Panc1 (cell line): ENCODE measurements around the gene LRRC25. TPM values are rescaled to one million over a fixed set of nuclear protein-coding genes. Genes with fewer than 3 reads are reported as not detected.

Experiments used
- ATAC-seq: fragments of 200-7000 bp; cut with Tn5 transposase; 2 replicates; pipeline ENCODE4 v1.9.1; 2020; ENCODE audit warnings: mild to moderate bottlenecking, moderate library complexity
- BruUV-seq: library from RNA; stranded (reverse); fragments of 400-500 nt; replicated peaks from 2 replicates; lab custom pipeline; 2021; lab: Mats Ljungman, UMichigan
- CTCF ChIA-PET: fragments of 300-600 bp; sonication (Branson Sonifier 250); formaldehyde crosslinking; loops from one replicate; lab custom pipeline; 2022; ENCODE audit warnings: antibody characterized with exemption; lab: Charles Lee
- POLR2A ChIA-PET: fragments of 300-600 bp; sonication (Branson Sonifier 250); formaldehyde crosslinking; loops from one replicate; lab custom pipeline; 2022; ENCODE audit warnings: antibody characterized with exemption; lab: Charles Lee
- DNase-seq: peaks from one replicate; pipeline ENCODE4 v3.0.0-alpha.2; 2010; ENCODE audit warnings: low read depth, low spot score
- H3K27ac ChIP-seq: 2 replicates; pipeline ENCODE4 v1.5.1; 2011; ENCODE audit warnings: mild to moderate bottlenecking, low read length, inconsistent platforms
- H3K27me3 ChIP-seq: fragments of 200-500 bp; sonication (Bioruptor generic); 2 replicates; pipeline ENCODE4 v1.6.0; 2014; ENCODE audit warnings: low read length, inconsistent platforms; ENCODE audit not compliant: control insufficient read depth, insufficient read depth
- H3K36me3 ChIP-seq: fragments of 200-500 bp; sonication (Bioruptor generic); 2 replicates; pipeline ENCODE4 v1.5.1; 2014; ENCODE audit warnings: inconsistent platforms, mild to moderate bottlenecking, low read length, moderate library complexity; ENCODE audit not compliant: control insufficient read depth, insufficient read depth
- H3K4me1 ChIP-seq: 2 replicates; pipeline ENCODE4 v1.5.1; 2011; ENCODE audit warnings: inconsistent platforms, mild to moderate bottlenecking, low read length, moderate library complexity; ENCODE audit not compliant: control insufficient read depth, insufficient read depth
- H3K4me3 ChIP-seq, 2 experiments: 2 replicates each; pipeline ENCODE4 v1.5.1; 2011 to 2012; ENCODE audit warnings: low read depth in 2 of 2, low read length in 2 of 2, mild to moderate bottlenecking in 2 of 2, inconsistent platforms in 1 of 2, moderate library complexity in 1 of 2
- H3K9me3 ChIP-seq: fragments of 200-500 bp; sonication (Bioruptor generic); 2 replicates; pipeline ENCODE4 v1.5.1; 2014; ENCODE audit warnings: low read depth, mild to moderate bottlenecking, inconsistent platforms, low read length, moderate library complexity; ENCODE audit not compliant: control insufficient read depth, insufficient read depth
- POLR2AphosphoS5 ChIP-seq: IDR thresholded peaks from 2 replicates; pipeline ENCODE4 v1.6.1; 2012; ENCODE audit warnings: mild to moderate bottlenecking, low read depth, low read length, moderate library complexity
- SIN3A ChIP-seq: IDR thresholded peaks from 2 replicates; pipeline ENCODE4 v1.6.1; 2012; ENCODE audit warnings: low read depth, mild to moderate bottlenecking, low read length, moderate library complexity, borderline replicate concordance; ENCODE audit not compliant: insufficient read depth
- TCF7L2 ChIP-seq: IDR thresholded peaks from 2 replicates; pipeline ENCODE4 v1.6.1; 2011; ENCODE audit warnings: mild to moderate bottlenecking, low read depth, low read length, inconsistent platforms
- in situ Hi-C: cut with HindIII; loops from 2 replicates; pipeline ENCODE4 v1.10.0; 2016; ENCODE audit warnings: low sequenced_read_pairs, low pct_unique_long_range_greater_than_20kb
- intact Hi-C: fragments of 100-400 bp; cut with micrococcal nuclease; formaldehyde crosslinking; loops from one replicate; pipeline ENCODE4 v1.10.0; 2022; ENCODE audit not compliant: unreplicated experiment
- total RNA-seq: library from RNA; stranded (reverse); gene quantifications from one replicate; pipeline ENCODE4 v1.2.1, GENCODE V29; 2021; ENCODE audit not compliant: unreplicated experiment
- TF ChIP-seq, protein P1 (sequence below), 2 experiments: IDR thresholded peaks; 2 replicates each; pipeline ENCODE4 v1.6.1; 2011 to 2012; ENCODE audit warnings: low read depth in 2 of 2, control low read depth in 1 of 2, low read length in 1 of 2, mild to moderate bottlenecking in 1 of 2, moderate library complexity in 1 of 2; ENCODE audit not compliant: insufficient read depth in 1 of 2
- TF ChIP-seq, protein P2 (sequence below): fragments of 450-650 bp; IDR thresholded peaks from 2 replicates; pipeline ENCODE4 v1.5.1; 2017; ENCODE audit warnings: mild to moderate bottlenecking

The LRRC25 gene
- total RNA-seq, 1 experiment from 2014 or later: 0.15 TPM

DNA sequence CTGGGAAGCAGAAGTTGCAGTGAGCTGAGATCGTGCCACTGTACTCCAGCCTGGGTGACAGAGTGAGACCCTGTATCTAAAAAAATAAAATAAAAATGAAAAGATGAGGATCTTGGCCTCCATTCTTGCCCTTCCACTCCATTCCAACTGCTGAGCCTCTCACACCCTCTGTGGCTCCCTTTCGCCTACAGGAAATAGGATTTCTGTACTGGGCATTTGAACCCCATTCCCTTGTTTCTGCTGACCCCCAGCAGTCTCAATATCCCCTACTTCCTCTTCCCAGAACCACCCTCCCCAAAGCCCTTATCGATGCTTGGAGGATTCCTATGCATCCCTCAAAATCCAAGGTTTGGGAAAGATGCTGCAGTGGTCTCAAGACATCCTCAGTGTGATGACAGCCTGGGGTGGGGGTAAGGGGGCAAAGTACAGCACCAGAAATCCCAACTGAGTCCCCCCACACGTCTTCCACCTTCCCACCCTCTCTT is 24.0 kb downstream of the LRRC25 start:
- ChIA-PET CTCF (no interaction called here), POLR2A (no interaction called here)
- Histone ChIP-seq H3K27me3 (no peaks in the 10 kb centered on the region), H3K9me3 (no peaks in the 10 kb centered on the region), H3K36me3 (no peaks in the 10 kb centered on the region), H3K4me1 (peaks cover 36% of the 10 kb centered on the region), H3K4me3 (no peak overlapping the region), H3K27ac (peak overlapping the region; percentile 99)
- no TSS peak for BruUV-seq
- in situ Hi-C loops (no loop called here), intact Hi-C loops (no loop called here)
- DNase-seq: no peak
- no peak for TF ChIP-seq POLR2AphosphoS5
- TF ChIP-seq, protein P1, sequence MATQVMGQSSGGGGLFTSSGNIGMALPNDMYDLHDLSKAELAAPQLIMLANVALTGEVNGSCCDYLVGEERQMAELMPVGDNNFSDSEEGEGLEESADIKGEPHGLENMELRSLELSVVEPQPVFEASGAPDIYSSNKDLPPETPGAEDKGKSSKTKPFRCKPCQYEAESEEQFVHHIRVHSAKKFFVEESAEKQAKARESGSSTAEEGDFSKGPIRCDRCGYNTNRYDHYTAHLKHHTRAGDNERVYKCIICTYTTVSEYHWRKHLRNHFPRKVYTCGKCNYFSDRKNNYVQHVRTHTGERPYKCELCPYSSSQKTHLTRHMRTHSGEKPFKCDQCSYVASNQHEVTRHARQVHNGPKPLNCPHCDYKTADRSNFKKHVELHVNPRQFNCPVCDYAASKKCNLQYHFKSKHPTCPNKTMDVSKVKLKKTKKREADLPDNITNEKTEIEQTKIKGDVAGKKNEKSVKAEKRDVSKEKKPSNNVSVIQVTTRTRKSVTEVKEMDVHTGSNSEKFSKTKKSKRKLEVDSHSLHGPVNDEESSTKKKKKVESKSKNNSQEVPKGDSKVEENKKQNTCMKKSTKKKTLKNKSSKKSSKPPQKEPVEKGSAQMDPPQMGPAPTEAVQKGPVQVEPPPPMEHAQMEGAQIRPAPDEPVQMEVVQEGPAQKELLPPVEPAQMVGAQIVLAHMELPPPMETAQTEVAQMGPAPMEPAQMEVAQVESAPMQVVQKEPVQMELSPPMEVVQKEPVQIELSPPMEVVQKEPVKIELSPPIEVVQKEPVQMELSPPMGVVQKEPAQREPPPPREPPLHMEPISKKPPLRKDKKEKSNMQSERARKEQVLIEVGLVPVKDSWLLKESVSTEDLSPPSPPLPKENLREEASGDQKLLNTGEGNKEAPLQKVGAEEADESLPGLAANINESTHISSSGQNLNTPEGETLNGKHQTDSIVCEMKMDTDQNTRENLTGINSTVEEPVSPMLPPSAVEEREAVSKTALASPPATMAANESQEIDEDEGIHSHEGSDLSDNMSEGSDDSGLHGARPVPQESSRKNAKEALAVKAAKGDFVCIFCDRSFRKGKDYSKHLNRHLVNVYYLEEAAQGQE (IDR thresholded peaks at IDR 0.05; ENCODE audit: insufficient read depth in 1 of 2, low read depth in 2 of 2, low read length in 1 of 2): no peak
- TF ChIP-seq, protein P2, sequence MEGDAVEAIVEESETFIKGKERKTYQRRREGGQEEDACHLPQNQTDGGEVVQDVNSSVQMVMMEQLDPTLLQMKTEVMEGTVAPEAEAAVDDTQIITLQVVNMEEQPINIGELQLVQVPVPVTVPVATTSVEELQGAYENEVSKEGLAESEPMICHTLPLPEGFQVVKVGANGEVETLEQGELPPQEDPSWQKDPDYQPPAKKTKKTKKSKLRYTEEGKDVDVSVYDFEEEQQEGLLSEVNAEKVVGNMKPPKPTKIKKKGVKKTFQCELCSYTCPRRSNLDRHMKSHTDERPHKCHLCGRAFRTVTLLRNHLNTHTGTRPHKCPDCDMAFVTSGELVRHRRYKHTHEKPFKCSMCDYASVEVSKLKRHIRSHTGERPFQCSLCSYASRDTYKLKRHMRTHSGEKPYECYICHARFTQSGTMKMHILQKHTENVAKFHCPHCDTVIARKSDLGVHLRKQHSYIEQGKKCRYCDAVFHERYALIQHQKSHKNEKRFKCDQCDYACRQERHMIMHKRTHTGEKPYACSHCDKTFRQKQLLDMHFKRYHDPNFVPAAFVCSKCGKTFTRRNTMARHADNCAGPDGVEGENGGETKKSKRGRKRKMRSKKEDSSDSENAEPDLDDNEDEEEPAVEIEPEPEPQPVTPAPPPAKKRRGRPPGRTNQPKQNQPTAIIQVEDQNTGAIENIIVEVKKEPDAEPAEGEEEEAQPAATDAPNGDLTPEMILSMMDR: no peak
- TF ChIP-seq TCF7L2: no peak
- no peak for TF ChIP-seq SIN3A
- ATAC-seq: no peak

DNA sequence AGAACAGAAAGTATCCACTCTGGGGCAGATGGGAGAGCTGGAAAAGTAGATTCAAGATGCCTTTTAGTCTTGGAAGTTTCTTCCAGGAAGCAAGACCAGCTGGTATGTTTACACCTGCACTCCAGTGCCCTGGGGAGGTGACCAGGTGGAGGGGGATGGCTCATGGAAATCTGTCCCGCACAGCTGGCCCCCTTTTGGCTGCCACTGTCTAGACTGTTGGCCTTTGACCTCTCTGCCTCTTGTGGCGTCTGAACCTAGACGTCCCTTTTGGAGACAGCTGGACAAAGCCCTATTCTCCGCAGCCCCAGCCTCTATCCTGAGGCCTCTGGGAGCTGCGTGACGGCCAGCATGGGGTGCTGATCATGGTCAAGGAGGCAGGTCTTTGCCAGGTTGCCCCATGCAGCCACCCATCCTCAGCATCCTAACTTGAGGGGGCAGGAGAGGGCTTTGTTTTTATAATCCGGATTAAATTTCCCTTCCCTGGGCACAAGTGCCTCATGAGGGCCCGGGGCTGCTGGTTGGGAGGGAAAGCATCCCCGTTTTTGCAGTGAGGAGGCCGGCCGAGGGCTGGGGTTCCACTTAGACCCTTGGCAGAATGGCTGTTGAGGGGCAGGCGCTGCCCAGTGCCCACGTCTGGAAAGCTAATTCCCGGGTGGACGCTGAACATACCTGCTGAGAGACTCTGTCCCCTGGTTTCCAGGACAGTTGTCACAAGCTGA is 28.8 kb downstream of the LRRC25 start:
- DNase-seq (no peak), ATAC-seq (no peak)
- no TSS peak for BruUV-seq
- H3K4me1 ChIP-seq: peaks cover 41% of the 10 kb centered on the region
- intact Hi-C loops: no loop called here
- no peaks in the 10 kb centered on the region for H3K36me3 ChIP-seq
- CTCF ChIA-PET: interaction anchor here (0.7 kb wide), 1 partner anchor 22 kb away, joined by 7 read pairs; no protein-coding TSS in a partner anchor
- POLR2A ChIA-PET: no interaction called here
- TF ChIP-seq POLR2AphosphoS5 (no peak), SIN3A (no peak)
- TF ChIP-seq, protein P2: no peak
- H3K27me3 ChIP-seq: no peaks in the 10 kb centered on the region
- H3K4me3 ChIP-seq: no peak overlapping the region
- peak overlapping the region; percentile 82 for H3K27ac ChIP-seq
- H3K9me3 ChIP-seq: no peaks in the 10 kb centered on the region
- in situ Hi-C loops: no loop called here
